ENCODE results near the gene CDYL2.

CDYL2 gene

GRCh38 chr16:80711406-80711805 lies 93.0 kb downstream of the CDYL2 start:
- H3K27ac ChIP-seq: no peak overlapping the region
- no peak overlapping the region for H3K4me3 ChIP-seq
- no peak for TF ChIP-seq CTCF (IDR thresholded peaks at IDR 0.05)
- DNase-seq (ENCODE audit: low spot score): no peak

- no peak overlapping the region for H3K27ac ChIP-seq
- no peak for TF ChIP-seq CTCF (IDR thresholded peaks at IDR 0.05)
- no peak for DNase-seq (ENCODE audit: low spot score)
- H3K4me3 ChIP-seq: no peak overlapping the region
Measured at GRCh38 chr16:80710918-80711317, 93.5 kb downstream of the CDYL2 start.

GRCh38 chr16:80708823-80709222 lies 95.6 kb downstream of the CDYL2 start:
- H3K27ac ChIP-seq: no peak overlapping the region
- H3K4me3 ChIP-seq: no peak overlapping the region
- TF ChIP-seq CTCF (IDR thresholded peaks at IDR 0.05): no peak
- DNase-seq (ENCODE audit: low spot score): no peak

- no peak overlapping the region for H3K4me3 ChIP-seq
- no peak for DNase-seq (ENCODE audit: low spot score)
- no peak overlapping the region for H3K27ac ChIP-seq
- no peak for TF ChIP-seq CTCF (IDR thresholded peaks at IDR 0.05)
Measured at GRCh38 chr16:80707686-80708085, 96.7 kb downstream of the CDYL2 start.

GRCh38 chr16:80705596-80705995 lies 98.8 kb downstream of the CDYL2 start:
- no peak for TF ChIP-seq CTCF (IDR thresholded peaks at IDR 0.05)
- DNase-seq (ENCODE audit: low spot score): no peak
- Histone ChIP-seq H3K4me3 (no peak overlapping the region), H3K27ac (no peak overlapping the region)

- H3K27ac ChIP-seq: no peak overlapping the region
- H3K4me3 ChIP-seq: no peak overlapping the region
- TF ChIP-seq CTCF (IDR thresholded peaks at IDR 0.05): no peak
- DNase-seq (ENCODE audit: low spot score): no peak
Measured at GRCh38 chr16:80704751-80705505, 99.5 kb downstream of the CDYL2 start.
